ENCODE measurements around the gene EYA4.
"Not testable (repeated sequence)": the region's sequence is repeated elsewhere in the genome, so short reads cannot be mapped to it uniquely, and the experiment has no call there.

The EYA4 gene

DNA sequence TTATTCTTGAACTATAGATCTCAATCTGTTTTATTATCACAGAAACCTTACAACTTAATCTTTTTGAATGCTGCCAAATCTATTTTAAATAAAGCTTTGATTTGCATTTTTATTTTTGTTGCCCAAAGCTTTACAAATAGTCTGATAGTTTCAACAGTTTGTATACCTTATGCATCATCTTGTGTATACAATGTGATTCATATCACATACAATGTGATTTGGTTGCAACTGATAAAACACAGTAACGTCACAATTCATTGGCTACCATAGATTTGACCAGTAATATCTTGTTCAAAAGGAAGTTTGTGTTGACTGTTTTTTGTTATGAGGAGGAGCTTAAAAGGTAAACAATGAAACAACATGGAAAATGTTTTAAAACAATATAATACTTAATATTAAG is 110.9 kb downstream of the EYA4 start:
- no peak for DNase-seq

DNA sequence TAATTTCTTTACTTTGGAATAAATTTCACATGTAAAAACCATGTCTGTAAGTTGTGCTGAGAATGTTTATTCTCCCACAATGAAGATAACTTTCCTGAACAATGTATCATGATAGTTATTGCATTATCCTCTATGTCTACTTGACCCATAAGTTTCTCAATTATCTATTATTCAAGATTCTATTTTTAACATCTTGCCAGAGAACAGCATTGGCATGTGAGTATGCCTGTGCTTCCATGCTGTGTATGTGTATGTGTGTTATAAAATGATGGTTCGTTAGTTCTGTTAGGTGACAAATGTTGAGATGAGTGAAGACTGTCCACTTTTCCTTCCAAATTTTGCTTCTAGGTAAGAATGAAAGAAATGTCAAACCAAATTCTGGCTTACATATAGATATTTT is 111.9 kb downstream of the EYA4 start:
- no peak for DNase-seq

DNA sequence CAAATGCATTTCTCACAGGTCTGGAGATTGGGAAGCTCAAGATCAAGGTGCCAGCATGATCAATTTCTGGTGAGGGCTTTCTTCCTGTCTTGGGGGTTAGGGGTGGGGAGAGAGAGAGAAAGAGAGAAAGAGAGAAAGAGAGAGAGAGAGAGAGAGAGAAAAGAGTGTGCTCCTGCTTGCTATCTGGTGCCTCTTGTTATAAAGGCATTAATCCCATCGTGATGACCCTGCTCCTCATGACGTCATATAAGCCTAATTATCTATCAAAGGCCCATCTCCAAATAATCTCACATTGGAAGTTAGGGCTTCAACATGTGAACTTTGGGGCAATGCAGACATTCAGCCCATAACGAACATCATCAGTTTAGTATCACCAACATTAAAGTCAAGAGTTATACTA is 114.8 kb downstream of the EYA4 start:
- DNase-seq, result no peak

DNA sequence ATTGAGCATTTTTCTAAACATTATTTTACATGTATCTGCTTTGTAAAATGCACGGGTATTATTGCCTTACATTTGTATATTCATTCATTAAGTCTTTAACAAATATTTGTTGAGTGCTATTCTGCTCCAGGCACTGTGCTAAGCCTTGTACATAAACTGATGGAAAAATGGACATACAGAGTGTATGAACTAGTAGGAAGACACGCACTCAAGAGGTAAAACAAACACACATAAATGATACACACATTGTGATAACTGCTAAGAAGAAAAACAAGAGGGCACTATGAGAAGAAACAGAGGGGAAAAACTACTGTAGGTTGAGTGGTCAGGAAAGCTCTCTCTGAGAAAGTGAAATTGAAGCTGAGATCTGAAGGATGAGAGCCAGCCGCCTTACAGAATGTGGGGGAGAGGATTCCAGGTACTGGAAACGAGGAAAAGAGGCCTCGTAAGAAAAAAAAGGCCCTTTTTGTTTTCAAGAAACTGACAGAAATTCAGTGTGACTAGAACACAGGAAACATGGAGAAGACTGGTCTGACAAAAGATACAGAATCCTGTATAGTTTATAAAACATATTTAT is 117.5 kb downstream of the EYA4 start:
- no peak for DNase-seq

DNA sequence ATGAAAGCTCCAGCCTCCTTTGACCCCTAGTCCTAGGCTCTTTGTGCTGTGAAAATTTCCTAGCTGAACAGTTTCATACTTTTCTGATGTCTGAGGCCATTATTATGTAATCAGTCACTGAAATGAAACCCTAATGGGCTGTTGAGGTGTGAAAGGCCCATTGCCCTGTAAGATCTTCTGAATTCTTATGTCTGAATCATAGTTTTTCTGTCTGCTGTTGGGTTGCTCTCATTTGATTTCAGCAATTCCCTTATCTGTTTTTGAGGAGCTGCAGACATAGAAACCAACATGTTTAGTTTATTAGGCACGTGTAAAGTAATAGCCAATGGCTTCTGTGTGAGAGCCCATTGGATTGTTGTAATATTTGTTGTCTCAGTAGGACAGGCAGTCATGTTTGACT is 118.1 kb downstream of the EYA4 start:
- no peak for DNase-seq

DNA sequence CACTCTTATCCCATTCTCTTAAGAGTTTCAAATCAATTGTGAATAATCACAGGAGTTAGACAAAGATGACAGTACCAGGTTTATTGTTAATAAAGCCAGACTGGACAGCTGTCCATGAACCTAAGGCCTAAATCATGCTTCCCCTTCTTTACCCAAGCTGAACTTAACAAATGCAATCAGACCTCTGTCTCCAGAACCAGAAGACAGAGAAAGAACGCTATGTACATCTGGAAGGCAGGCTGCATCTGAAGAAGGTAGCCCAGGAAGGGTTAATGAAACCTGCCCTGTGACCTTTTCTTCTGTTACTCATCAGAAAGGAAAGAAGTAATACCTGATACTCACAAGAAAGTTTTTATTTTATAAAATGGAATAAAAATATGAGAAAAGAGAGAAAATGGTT is 118.6 kb downstream of the EYA4 start:
- DNase-seq, result no peak

DNA sequence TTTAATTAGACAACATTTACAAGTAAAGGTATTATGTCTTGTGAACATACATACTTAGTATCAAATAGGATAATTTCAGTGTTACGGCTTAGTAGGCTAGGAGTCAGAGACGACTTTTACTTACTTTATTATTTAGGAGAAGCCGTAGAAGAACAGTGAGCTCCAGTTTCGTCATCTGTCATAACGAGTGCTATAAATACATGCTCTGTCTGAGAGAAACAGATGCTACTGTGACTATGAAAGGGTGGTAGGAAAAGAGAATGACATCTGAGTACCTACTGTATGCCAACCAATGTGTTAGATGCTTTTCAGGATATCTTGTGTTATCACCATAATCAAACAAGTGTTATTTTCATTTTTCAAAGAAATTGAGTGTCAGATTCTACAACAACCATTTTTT is 119.0 kb downstream of the EYA4 start:
- DNase-seq, result no peak

DNA sequence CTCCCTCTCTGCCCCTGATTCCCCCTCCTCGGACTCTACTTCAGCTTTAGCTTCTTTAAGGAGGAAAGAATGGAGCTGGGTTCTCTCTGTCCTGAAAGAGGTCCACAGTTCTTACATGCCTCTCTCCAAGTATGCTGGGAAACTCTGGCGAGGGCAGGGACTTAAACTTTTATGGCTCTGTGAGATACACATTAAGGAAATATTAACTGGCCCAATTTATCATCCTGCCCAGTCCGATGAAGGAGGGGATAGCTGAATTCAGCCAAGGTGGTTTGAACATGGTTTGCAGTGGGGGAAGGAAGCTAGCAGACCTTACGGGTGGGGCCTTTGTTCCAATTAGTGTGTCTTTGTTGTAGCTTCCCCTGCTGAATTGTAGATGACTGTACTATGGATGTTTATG is 121.7 kb downstream of the EYA4 start:
- DNase-seq, result no peak

DNA sequence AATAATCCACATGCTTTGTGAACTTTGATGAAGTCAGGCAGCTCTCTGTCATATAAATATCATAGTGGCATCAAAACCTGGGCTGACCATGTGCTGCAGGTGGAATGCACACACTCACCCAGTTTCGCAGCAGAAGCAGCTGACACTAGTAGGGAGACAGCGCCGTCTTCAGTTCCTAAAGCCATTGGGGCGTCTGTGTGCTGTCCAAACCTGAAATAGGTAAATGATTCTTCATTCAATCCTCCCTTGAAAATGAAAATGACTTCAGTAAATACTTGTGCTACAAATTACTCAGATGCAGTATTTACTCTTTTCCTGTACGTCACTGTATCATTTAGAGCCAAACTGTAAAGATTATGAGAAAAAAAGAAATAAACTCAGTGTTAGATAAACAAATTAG is 127.5 kb downstream of the EYA4 start:
- DNase-seq, result no peak

DNA sequence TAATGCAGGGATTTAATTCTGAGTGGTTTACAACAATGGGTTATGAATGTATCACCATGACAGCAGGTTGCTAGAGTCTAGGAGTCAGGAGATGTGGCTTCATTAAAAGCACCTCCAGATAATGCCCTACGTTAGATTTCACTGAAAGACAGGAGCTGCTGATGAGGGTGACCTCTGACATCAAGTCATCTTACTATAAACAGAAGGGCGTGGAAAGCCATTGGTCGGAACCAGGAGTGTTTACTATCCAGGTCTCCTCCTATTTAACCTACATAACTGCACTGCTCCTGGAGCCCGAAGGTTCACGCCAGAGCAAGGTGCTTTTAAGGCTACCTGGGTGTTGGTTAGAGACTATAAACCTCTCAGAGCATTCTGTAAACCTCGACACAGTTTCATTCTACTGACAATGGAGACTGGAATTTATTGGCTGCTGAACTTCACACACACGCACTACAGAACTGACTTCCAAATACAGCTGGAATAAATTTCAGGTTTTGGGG is 128.7 kb downstream of the EYA4 start:
- DNase-seq, result no peak

DNA sequence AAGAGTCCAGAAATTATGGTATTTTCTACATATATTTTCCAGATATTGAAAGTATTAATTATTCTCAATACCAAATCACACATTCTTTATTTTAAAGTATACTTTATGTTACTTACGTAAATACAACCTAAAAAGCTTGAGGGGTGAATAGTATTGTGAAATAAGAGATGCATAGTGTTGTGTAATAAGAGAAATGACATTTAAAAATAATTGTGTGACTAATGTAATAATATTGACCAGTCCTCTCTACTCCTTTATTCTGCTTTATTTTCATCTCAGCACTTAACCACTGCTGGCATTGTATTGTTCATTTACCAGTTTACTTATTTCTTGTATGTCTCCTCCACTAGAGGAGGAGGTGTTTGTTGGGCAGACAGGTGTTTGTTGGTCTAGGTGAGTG is 135.6 kb downstream of the EYA4 start:
- DNase-seq, result no peak

DNA sequence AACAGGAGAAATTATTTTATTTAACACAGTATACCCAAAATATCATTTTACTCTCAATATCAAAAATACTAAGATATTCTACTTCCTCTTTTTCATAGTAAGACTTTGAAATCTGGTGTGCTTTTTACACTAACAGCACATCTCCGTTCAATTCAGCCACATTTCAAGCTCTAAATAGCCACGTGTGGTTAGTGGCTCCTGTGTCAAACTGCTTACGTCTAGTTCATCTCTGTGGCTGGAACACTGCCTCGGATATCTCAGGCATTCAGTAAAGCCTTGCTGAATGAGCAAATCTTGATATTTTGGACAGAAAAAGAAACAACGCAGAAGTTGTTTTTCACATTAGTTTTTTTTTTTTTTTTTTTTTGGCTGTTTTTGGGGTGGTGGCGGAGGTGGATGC is 136.1 kb downstream of the EYA4 start:
- DNase-seq, result no peak

DNA sequence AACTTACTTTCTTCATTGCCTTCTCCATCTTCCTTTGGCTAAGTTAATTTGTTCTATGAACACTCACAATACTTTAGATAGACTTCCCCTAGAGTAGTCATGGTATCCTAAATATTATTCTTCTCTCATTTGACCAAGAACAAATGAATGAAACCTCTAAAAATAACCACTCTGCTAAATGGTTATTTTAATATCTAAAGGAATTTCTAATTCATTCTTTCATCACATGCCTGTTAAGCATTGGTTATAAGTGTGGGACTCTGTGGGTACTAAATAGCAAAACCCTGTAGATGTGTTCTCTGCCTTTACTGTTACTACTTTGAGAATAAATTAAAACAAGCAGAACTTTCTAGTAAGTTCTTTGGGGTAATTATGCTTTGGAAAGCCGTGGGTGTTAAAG is 138.9 kb downstream of the EYA4 start:
- DNase-seq, result no peak

DNA sequence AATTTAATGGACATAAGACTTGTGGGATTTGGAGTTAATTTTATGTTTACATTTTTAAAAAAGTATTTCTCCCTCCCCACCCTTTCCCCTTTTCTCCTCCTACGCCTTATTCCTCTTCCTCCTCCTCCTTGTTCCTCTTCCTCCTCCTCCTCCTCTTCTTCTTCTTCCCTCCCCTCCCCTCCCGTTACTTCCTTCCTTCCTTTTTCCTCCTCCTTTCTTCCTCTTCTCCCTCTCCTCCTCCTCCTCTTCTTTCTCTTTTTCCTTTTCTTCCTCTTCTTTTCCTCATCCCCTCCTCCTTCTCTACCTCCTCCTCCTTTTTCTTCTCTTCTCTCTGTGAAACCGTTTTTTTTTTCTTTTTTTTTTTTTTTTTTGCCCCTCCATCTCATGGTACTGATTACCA is 139.6 kb downstream of the EYA4 start:
- no peak for DNase-seq

DNA sequence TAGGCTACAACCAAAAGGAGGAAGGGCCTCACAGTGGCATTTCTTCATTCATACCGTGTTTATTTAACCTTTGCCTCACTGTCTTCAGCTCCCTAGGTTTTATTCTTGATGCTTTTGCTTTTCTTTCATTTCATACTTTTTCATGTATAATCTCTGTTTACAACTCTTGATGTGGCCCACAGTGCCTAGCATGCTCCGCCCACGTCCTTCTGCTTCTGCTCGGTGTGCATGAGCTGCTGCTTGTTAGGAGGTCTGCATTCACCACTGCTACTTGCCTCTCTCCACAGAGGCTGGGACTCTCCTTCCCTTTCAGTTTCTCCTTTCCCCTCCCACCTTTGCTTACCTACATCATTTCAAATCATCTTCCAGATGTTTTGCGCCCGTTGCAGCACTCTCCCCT is 147.6 kb downstream of the EYA4 start:
- no peak for DNase-seq

DNA sequence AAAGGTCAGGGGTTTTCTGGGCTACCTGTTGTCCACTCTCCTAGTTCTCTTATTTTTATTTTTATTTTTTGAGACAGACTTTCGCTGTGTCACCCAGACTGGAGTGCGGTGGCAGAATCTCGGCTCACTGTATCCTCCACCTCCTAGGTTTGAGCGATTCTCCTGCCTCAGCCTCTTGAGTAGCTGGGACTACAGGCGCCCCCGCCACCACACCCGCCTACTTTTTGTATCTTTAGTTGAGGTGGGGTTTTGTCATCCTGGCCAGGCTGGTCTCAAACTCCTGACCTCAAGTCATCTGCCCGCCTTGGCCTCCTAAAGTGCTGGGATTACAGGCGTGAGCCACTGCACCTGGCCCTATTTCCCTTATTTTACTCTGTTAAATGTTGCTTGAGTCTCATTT is 149.0 kb downstream of the EYA4 start:
- no peak for DNase-seq

DNA sequence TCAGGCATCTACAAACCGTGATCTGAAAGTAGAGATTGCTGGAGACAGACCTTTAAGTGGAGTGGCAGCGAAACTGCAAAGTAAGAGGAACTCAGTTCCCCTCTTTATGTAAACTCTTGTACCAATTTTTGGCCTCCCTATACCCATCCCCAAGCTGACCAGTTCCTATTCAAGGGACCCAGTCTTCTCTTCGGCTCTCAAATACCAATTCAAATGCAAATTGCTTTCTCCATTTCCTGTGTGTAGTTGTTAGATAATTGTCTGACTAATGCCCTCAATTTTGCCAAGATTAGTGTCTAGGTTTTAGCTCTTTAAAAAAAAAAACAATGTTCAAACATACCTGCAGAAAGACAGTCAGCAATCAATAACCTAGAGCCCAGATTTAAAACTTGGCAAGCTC is 150.9 kb downstream of the EYA4 start:
- no peak for DNase-seq

DNA sequence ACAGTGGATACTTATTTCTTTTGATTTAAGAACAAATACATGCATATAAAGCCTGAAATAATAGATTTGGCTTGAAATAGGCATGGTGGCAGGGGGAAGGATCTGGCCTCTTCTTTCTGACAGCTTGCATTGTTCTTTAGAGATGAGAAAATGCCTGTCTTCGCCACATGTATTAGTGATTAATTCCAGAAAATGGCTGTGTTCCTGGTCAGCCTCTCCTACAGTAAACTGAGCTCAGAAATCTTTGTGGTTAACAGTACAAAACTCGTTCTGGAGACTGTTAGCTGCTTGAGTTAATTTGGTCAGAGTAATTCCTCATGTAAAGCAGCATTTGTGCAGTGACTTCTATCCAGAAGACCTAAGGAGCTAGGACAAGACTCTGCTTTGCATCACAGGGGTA is 151.5 kb downstream of the EYA4 start:
- DNase-seq, result no peak

DNA sequence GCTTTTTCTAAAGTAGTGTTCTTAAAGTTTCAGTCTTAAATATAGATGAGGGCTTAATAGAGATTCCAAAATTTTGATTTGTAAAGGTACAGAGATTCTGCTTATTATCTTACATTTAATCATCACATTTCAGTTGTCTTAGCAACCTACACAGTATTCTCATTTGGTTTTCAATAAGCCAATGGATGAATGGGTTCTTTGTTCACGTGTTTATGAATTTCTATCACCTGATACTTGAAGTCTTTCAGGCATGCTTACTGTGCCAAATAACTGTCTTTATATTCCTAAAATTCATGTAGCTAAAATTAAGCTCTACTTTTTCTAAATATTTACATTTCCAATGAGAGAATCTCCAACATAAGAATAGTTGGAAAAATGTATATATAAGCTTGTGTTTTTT is 152.7 kb downstream of the EYA4 start:
- DNase-seq, result no peak

DNA sequence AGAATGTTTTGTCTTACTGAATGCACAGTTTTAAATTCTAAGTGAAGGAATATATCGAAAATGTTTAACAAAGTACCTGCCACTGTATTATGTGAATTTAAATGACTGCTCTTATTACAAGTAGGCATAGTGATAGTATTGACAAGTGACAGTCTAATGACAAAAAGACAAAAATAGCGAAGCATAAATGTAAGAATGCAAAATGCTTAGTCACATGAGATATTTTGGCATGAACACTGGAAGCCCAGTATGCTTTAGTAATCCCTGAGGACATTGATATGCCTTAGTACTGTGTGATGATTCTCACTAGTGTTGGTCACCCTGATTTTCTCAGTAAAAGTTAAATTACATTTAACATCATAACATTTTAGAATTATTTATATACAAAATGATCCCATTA is 153.5 kb downstream of the EYA4 start:
- DNase-seq, result no peak

DNA sequence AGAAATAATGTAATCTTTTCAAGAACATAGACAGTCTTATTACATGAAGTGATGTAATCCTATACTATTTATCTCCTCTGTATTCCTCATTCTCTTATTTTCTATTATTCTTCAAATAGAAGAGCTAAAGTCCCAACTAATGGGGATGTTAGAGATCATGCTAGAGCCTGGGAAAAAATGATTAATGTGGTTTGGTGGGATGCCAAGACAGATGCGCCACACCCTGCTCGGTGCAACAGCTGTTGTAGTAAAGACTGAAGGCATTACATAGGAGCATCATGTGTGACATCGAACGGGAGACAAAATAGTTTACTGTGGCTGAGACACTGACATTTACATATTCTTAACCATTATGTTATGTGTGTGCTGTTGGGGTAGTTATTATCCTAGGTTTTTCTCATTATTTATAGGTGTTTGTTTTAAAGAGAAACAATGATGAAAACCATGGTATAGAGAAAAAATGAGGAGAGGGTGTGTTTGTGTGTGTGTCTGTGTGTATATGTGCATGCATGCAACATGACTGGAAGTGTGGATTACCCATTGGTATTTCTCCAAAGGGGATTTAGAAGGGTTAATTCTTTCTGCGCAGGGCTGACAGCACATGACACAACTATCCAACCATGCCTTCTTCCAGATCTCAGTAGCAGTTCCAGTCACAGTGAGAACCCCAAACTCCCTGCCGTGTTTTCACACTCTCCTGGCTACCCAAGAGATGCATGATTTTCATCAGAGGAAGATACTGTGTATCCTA is 155.3 kb downstream of the EYA4 start:
- peak; percentile 39 to 62 for DNase-seq

DNA sequence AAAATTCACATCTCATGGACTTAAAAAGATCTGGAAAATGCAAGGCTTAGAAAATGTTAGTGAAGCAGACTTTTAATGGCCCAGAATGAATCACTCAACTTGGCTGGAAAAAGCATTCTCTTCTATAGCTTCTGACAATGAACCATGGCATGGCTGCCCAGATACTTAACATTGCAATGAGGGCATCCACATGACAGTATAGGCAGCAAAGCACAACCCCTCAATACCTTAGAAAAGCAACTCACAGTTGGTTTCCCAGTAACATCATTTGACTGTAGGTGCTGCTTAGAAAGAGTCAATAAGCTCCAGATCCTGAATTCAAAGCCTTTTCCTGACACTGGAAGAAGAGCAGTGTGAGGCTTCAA is 155.8 kb downstream of the EYA4 start:
- DNase-seq, result peak in 1 of 2 experiments; percentile 15

DNA sequence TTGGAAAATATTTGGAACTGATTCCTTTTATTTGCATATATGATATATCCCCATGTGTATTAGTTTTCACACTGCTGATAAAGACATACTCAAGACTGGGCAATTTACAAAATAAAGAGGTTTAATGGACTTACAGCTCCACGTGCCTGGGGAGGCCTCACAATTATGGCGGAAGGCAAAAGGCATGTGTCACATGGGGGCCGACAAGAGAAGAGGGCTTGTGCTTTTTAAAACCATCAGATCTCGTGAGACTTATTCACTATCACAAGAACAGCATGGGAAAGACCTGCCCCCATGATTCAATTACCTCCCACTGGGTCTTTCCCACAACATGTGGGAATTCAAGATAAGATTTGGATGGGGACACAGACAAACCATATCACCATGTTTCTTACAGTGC is 156.4 kb downstream of the EYA4 start:
- not testable (repeated sequence) for DNase-seq

DNA sequence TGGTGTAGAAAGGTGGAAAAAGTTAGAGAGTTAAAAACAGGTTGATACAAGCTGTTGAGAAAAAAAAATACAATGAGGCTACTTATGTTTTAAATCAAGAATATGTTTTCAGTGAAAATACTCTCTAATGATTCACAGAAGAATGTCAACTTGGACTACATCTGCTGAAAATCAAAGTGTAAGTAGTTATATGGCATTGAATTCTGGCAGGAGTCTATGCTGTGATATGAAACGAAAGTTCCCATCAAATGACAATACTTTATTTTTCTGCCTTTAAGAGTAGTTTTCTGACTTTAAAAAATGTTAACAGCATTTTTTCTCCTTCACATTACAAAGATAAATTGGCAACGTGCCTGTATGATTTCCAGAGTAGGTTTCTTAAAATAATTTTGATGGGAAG is 158.3 kb downstream of the EYA4 start:
- DNase-seq, result no peak

DNA sequence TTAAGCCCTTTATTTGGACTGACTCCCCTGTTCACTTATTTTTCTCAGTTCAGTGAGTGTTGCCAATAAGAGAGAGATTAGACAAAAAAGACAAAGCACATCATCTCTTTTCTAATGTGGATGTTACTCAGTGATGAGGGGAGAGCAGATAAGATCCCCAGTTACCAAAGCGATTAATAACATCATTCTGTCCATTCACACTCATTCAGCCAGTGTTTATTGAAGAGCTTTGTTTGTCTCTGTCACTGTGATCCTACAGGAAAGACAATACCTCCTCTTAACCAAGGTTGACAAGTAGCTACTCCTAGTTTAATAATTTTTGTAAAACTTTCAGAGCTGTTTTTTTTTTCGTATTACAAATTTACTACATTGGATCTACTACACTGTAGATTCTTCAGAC is 163.0 kb downstream of the EYA4 start:
- no peak for DNase-seq

Data from NCI-H446 (cell line).